GM12878 (cell line): ENCODE data around the gene RPS6KA5. TPM values are rescaled to one million over a fixed set of nuclear protein-coding genes. Genes with fewer than 3 reads are reported as not detected.

Experiments
- ATAC-seq: fragments of 200-7000 bp; cut with Tn5 transposase; 3 replicates; pipeline ENCODE4 v1.9.1; 2020; ENCODE audit warnings: mild to moderate bottlenecking, moderate library complexity
- BruUV-seq: library from RNA; stranded (reverse); fragments of 400-500 nt; replicated peaks from 2 replicates; lab custom pipeline; 2021; lab: Mats Ljungman, UMichigan
- CTCF ChIA-PET: fragments of 300-600 bp; sonication (Branson Sonifier 250); formaldehyde crosslinking; extraction: SDS; loops from one replicate; lab custom pipeline; 2021; ENCODE audit warnings: inconsistent platforms; lab: Yijun Ruan, JAX
- POLR2A ChIA-PET: fragments of 350-600 bp; formaldehyde crosslinking; extraction: SDS; loops from one replicate; lab custom pipeline; 2021; ENCODE audit warnings: inconsistent platforms; lab: Charles Lee
- RAD21 ChIA-PET: fragments of 300-600 bp; sonication (Branson Sonifier 250); formaldehyde crosslinking; loops from one replicate; lab custom pipeline; 2023; ENCODE audit warnings: antibody characterized with exemption; ENCODE audit not compliant: unreplicated experiment; lab: Charles Lee
- SMC1A ChIA-PET: fragments of 300-600 bp; sonication (Branson Sonifier 250); formaldehyde crosslinking; loops from one replicate; lab custom pipeline; 2023; ENCODE audit not compliant: unreplicated experiment, uncharacterized antibody; lab: Charles Lee
- DNase-seq: peaks from one replicate; pipeline ENCODE4 v3.0.0-alpha.2; 2011; ENCODE audit warnings: low read depth, low spot score
- FAIRE-seq: peaks from 3 replicates; lab custom pipeline; 2011; peaks lifted over from hg19 to GRCh38; lab: Jason Lieb, UNC
- H2AFZ ChIP-seq: 2 replicates; pipeline ENCODE4 v1.6.0; 2011; ENCODE audit warnings: low read depth, low read length, control low read depth; ENCODE audit not compliant: control insufficient read depth
- H3K27ac ChIP-seq: 2 replicates; pipeline ENCODE4 v1.5.1; 2011; ENCODE audit warnings: control low read depth; ENCODE audit not compliant: control insufficient read depth, insufficient read depth
- H3K27me3 ChIP-seq, 2 experiments: replicated peaks in 1 of 2; 2 replicates each; pipeline versions ENCODE4 v1.6.0 to v1.6.1; 2011; ENCODE audit warnings: low read length in 1 of 2; ENCODE audit not compliant: control insufficient read depth in 2 of 2, insufficient read depth in 2 of 2
- H3K36me3 ChIP-seq, 2 experiments: 2 replicates each; pipeline ENCODE4 v1.5.1; 2011; ENCODE audit warnings: low read length in 1 of 2; ENCODE audit not compliant: control insufficient read depth in 2 of 2, insufficient read depth in 2 of 2
- H3K4me1 ChIP-seq: 2 replicates; pipeline ENCODE4 v1.6.1; 2011; ENCODE audit warnings: mild to moderate bottlenecking, low read length, moderate library complexity, mixed read lengths; ENCODE audit not compliant: control insufficient read depth, insufficient read depth
- H3K4me2 ChIP-seq: 2 replicates; pipeline ENCODE4 v1.6.0; 2011; ENCODE audit warnings: control low read depth; ENCODE audit not compliant: control insufficient read depth, insufficient read depth
- H3K4me3 ChIP-seq: fragments of 200-600 bp; sonication (generic); 2 replicates; pipeline ENCODE4 v1.5.1; 2016
- H3K79me2 ChIP-seq: 2 replicates; pipeline ENCODE4 v1.6.0; 2011; ENCODE audit warnings: low read length; ENCODE audit not compliant: control insufficient read depth, insufficient read depth
- H3K9ac ChIP-seq: 2 replicates; pipeline ENCODE4 v1.8.0; 2011; ENCODE audit warnings: low read length, control low read depth, mixed read lengths; ENCODE audit not compliant: control insufficient read depth, insufficient read depth
- H3K9me3 ChIP-seq: replicated peaks from 3 replicates; pipeline ENCODE4 v1.5.1; 2011; ENCODE audit warnings: mild to moderate bottlenecking, low read length; ENCODE audit not compliant: control insufficient read depth, insufficient read depth
- H4K20me1 ChIP-seq: 2 replicates; pipeline ENCODE4 v1.6.0; 2011; ENCODE audit not compliant: control insufficient read depth, insufficient read depth
- ATF7 ChIP-seq: fragments of 450-650 bp; IDR thresholded peaks from 2 replicates; pipeline ENCODE4 v1.6.1; 2016; ENCODE audit warnings: low read depth, mild to moderate bottlenecking
- CREB1 ChIP-seq: IDR thresholded peaks from 2 replicates; pipeline ENCODE4 v1.6.1; 2012; ENCODE audit warnings: low read depth, mild to moderate bottlenecking, inconsistent platforms
- CREM ChIP-seq: IDR thresholded peaks from 2 replicates; pipeline ENCODE4 v1.6.1; 2014; ENCODE audit warnings: antibody characterized with exemption, low read depth
- ESRRA ChIP-seq: IDR thresholded peaks from 2 replicates; pipeline ENCODE4 v1.6.1; 2012; ENCODE audit warnings: mild to moderate bottlenecking, low read length, improper control_type of control experiment
- IKZF1 ChIP-seq: fragments of 450-650 bp; conservative IDR thresholded peaks from 2 replicates; pipeline ENCODE4 v1.6.1; 2017; ENCODE audit warnings: antibody characterized with exemption, mild to moderate bottlenecking
- IKZF2 ChIP-seq, 2 experiments: fragments of 450-650 bp; IDR thresholded peaks; 2 replicates each; pipeline ENCODE4 v1.6.1; 2017; ENCODE audit warnings: mild to moderate bottlenecking in 2 of 2, moderate library complexity in 2 of 2
- JUNB ChIP-seq: IDR thresholded peaks from 2 replicates; pipeline ENCODE4 v1.6.1; 2016; ENCODE audit warnings: antibody characterized with exemption, mild to moderate bottlenecking
- KDM1A ChIP-seq: fragments of 200-600 bp; sonication (generic); IDR thresholded peaks from 2 replicates; pipeline ENCODE4 v1.6.1; 2016; ENCODE audit warnings: borderline replicate concordance
- MEF2A ChIP-seq: IDR thresholded peaks from 2 replicates; pipeline ENCODE4 v1.6.1; 2011; ENCODE audit warnings: low read depth, mild to moderate bottlenecking, low read length, moderate library complexity; ENCODE audit not compliant: insufficient read depth
- NBN ChIP-seq: fragments of 450-650 bp; IDR thresholded peaks from 2 replicates; pipeline ENCODE4 v1.6.1; 2016
- RAD21 ChIP-seq: IDR thresholded peaks from 2 replicates; pipeline ENCODE4 v1.6.1; 2011; ENCODE audit warnings: mild to moderate bottlenecking, low read depth, low read length, moderate library complexity; ENCODE audit not compliant: insufficient read depth
- RUNX3 ChIP-seq: IDR thresholded peaks from 2 replicates; pipeline ENCODE4 v1.6.1; 2012; ENCODE audit warnings: low read length, inconsistent platforms
- STAT3 ChIP-seq: IDR thresholded peaks from 2 replicates; pipeline ENCODE4 v1.6.1; 2011; ENCODE audit warnings: low read depth, low read length, improper control_type of control experiment
- TARDBP ChIP-seq: IDR thresholded peaks from 2 replicates; pipeline ENCODE4 v1.6.1; 2016; ENCODE audit warnings: borderline replicate concordance
- YY1 ChIP-seq: IDR thresholded peaks from 2 replicates; pipeline ENCODE4 v1.6.1; 2011; ENCODE audit warnings: low read depth, mild to moderate bottlenecking, low read length
- ZBED1 ChIP-seq: IDR thresholded peaks from 2 replicates; pipeline ENCODE4 v1.6.1; 2016; ENCODE audit warnings: borderline replicate concordance
- in situ Hi-C: fragments of 300-500 bp; cut with MboI; formaldehyde crosslinking; loops from 9 replicates; pipeline ENCODE4 v1.14.3; 2018; ENCODE audit warnings: mixed read lengths
- intact Hi-C: fragments of 100-400 bp; cut with micrococcal nuclease; formaldehyde crosslinking; loops from one replicate; pipeline ENCODE4 v1.14.2; 2022; ENCODE audit not compliant: unreplicated experiment
- polyA plus RNA-seq, 11 experiments: library from polyadenylated mRNA; depleted of rRNA in 4 of 11; unstranded in 6 of 11; stranded (reverse) in 5 of 11; fragments of >200 nt; fragmentation: Nextera tagmentation in 4 of 11; fragmentation: Illumina TruSeq in 1 of 11; extraction: Ambion mirVana in 4 of 11; extraction: Trizol in 1 of 11; gene quantifications; 1 replicate in 1 of 11; 2 replicates in 10 of 11; pipeline versions ENCODE4 v1.2.1 to v1.2.3, GENCODE V29; 2011 to 2016; ENCODE audit warnings: inconsistent platforms in 2 of 11, missing spikeins in 2 of 11, low read depth in 1 of 11
- total RNA-seq, 4 experiments: library from RNA; depleted of rRNA in 3 of 4; stranded (reverse); fragments of >200 nt in 3 of 4; fragmentation: Illumina TruSeq in 1 of 4; extraction: Trizol in 1 of 4; gene quantifications; 2 replicates each; pipeline versions ENCODE4 v1.2.1 to v1.2.3, GENCODE V29; 2013 to 2021
- TF ChIP-seq, protein P1 (sequence below): fragments of 450-650 bp; conservative IDR thresholded peaks from 2 replicates; pipeline ENCODE4 v1.6.1; 2017; ENCODE audit warnings: mild to moderate bottlenecking, moderate library complexity
- TF ChIP-seq, protein P2 (sequence below): fragments of 450-650 bp; IDR thresholded peaks from 2 replicates; pipeline ENCODE4 v1.6.1; 2016; ENCODE audit warnings: mild to moderate bottlenecking
- TF ChIP-seq, protein P3 (sequence below): fragments of 450-650 bp; IDR thresholded peaks from 2 replicates; pipeline ENCODE4 v1.6.1; 2017; ENCODE audit warnings: low read depth, mild to moderate bottlenecking, moderate library complexity
- TF ChIP-seq, protein P4 (sequence below): fragments of 450-650 bp; IDR thresholded peaks from 2 replicates; pipeline ENCODE4 v1.6.1; 2017; ENCODE audit warnings: mild to moderate bottlenecking

Gene RPS6KA5
- total and polyA plus RNA-seq, 10 of the 15 experiments (the other 5 are each of a cell fraction or from before 2014, with no cell fraction given), result 1.4 to 7.0 (median 3.7) TPM

DNA sequence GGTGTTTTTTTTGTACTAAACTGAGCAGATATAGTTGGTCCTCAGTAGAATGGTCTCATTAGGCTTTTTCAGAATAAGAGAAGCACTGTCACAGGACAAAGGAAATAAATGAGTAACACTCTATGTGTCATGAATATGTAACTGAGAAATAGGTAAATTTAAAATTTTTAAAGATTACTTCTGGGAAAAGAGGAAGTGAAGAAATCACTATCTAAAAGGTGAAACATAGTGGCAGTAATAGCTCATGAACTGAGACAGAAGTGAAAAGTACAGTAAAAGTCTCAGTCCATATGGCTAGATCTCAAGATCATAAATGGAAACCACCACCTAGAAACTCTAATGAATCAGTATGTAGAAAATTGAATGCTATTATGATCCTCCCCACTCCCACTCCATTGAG lies 154.9 kb downstream of the RPS6KA5 start:
- POLR2A ChIA-PET, result interaction anchor here (0.6 to 1.0 kb wide), 3 partner anchors 151 to 347 kb away, joined by 3 to 9 read pairs (median 3); no protein-coding TSS in a partner anchor
- H3K27me3 ChIP-seq, result no peaks in the 10 kb centered on the region
- CTCF ChIA-PET, result interaction anchor here (0.6 to 7.9 kb wide), 11 partner anchors 15 to 382 kb away, joined by 3 to 333 read pairs (median 3); partner anchors contain the start of gene RPS6KA5
- BruUV-seq, result no TSS peak
- no peak overlapping the region for H3K9ac ChIP-seq
- no peak overlapping the region for H3K27ac ChIP-seq
- peak overlapping the region; percentile 69; the same call in 1 of the 2 replicates for H3K4me2 ChIP-seq
- no peaks in the 10 kb centered on the region for H3K9me3 ChIP-seq
- peaks cover 8% of the 10 kb centered on the region; the same call in 1 of the 2 replicates for H3K4me1 ChIP-seq
- intact Hi-C loops, result loop anchor here (5.0 kb wide), 1 partner anchor 62 kb away; no protein-coding TSS in a partner anchor
- SMC1A ChIA-PET, result interaction anchor here (0.6 to 5.2 kb wide), 17 partner anchors 10 to 338 kb away, joined by 3 to 183 read pairs (median 4); partner anchors contain the start of genes DGLUCY and GPR68
- DNase-seq (peak; percentile 31), ATAC-seq (peak; percentile 95), FAIRE-seq (peak; percentile 89)
- RAD21 ChIA-PET, result interaction anchor here (0.7 to 4.0 kb wide), 11 partner anchors 105 to 336 kb away, joined by 3 to 40 read pairs (median 3); partner anchors contain the start of genes DGLUCY and RPS6KA5
- H3K36me3 ChIP-seq, result no peaks in the 10 kb centered on the region
- H3K79me2 ChIP-seq, result no peaks in the 10 kb centered on the region
- no peak overlapping the region for H2AFZ ChIP-seq
- no peaks in the 10 kb centered on the region for H4K20me1 ChIP-seq
- in situ Hi-C loops, result loop anchor here (5.0 kb wide), 1 partner anchor 222 kb away; no protein-coding TSS in a partner anchor
- H3K4me3 ChIP-seq, result no peak overlapping the region
- TF ChIP-seq ATF7 (peak; percentile 85), YY1 (no peak), KDM1A (no peak), STAT3 (0 out of 2 replicates have a peak, but pooled peaks have one; percentile 50), CREM (peak; percentile 31; the same call in 1 of the 2 replicates), IKZF2 (IDR thresholded peaks at IDR 0.05) (peak; percentile 58 to 76; a peak in 2 of 4 replicates), MEF2A (peak; percentile 63; the same call in 1 of the 2 replicates), ZBED1 (peak; percentile 36; the same call in 1 of the 2 replicates), CREB1 (0 out of 2 replicates have a peak, but pooled peaks have one; percentile 13), ESRRA (0 out of 2 replicates have a peak, but pooled peaks have one; percentile 44), NBN (no peak), IKZF1 (peak; percentile 27; the same call in 1 of the 2 replicates), RAD21 (no peak), JUNB (peak; percentile 80), TARDBP (no peak), RUNX3 (peak; percentile 38; the same call in 1 of the 2 replicates)
- TF ChIP-seq, protein P1, sequence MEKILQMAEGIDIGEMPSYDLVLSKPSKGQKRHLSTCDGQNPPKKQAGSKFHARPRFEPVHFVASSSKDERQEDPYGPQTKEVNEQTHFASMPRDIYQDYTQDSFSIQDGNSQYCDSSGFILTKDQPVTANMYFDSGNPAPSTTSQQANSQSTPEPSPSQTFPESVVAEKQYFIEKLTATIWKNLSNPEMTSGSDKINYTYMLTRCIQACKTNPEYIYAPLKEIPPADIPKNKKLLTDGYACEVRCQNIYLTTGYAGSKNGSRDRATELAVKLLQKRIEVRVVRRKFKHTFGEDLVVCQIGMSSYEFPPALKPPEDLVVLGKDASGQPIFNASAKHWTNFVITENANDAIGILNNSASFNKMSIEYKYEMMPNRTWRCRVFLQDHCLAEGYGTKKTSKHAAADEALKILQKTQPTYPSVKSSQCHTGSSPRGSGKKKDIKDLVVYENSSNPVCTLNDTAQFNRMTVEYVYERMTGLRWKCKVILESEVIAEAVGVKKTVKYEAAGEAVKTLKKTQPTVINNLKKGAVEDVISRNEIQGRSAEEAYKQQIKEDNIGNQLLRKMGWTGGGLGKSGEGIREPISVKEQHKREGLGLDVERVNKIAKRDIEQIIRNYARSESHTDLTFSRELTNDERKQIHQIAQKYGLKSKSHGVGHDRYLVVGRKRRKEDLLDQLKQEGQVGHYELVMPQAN, result no peak
- TF ChIP-seq, protein P2, sequence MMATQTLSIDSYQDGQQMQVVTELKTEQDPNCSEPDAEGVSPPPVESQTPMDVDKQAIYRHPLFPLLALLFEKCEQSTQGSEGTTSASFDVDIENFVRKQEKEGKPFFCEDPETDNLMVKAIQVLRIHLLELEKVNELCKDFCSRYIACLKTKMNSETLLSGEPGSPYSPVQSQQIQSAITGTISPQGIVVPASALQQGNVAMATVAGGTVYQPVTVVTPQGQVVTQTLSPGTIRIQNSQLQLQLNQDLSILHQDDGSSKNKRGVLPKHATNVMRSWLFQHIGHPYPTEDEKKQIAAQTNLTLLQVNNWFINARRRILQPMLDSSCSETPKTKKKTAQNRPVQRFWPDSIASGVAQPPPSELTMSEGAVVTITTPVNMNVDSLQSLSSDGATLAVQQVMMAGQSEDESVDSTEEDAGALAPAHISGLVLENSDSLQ, result no peak; the same call in 1 of the 2 replicates
- TF ChIP-seq, protein P3, sequence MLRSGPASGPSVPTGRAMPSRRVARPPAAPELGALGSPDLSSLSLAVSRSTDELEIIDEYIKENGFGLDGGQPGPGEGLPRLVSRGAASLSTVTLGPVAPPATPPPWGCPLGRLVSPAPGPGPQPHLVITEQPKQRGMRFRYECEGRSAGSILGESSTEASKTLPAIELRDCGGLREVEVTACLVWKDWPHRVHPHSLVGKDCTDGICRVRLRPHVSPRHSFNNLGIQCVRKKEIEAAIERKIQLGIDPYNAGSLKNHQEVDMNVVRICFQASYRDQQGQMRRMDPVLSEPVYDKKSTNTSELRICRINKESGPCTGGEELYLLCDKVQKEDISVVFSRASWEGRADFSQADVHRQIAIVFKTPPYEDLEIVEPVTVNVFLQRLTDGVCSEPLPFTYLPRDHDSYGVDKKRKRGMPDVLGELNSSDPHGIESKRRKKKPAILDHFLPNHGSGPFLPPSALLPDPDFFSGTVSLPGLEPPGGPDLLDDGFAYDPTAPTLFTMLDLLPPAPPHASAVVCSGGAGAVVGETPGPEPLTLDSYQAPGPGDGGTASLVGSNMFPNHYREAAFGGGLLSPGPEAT, result peak; percentile 79
- TF ChIP-seq, protein P4, sequence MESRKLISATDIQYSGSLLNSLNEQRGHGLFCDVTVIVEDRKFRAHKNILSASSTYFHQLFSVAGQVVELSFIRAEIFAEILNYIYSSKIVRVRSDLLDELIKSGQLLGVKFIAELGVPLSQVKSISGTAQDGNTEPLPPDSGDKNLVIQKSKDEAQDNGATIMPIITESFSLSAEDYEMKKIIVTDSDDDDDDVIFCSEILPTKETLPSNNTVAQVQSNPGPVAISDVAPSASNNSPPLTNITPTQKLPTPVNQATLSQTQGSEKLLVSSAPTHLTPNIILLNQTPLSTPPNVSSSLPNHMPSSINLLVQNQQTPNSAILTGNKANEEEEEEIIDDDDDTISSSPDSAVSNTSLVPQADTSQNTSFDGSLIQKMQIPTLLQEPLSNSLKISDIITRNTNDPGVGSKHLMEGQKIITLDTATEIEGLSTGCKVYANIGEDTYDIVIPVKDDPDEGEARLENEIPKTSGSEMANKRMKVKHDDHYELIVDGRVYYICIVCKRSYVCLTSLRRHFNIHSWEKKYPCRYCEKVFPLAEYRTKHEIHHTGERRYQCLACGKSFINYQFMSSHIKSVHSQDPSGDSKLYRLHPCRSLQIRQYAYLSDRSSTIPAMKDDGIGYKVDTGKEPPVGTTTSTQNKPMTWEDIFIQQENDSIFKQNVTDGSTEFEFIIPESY, result no peak
